SK-MEL-5 (cell line): Measurements from ENCODE around the gene PIERCE2. TPM values are rescaled to one million over a fixed set of nuclear protein-coding genes. Genes with fewer than 3 reads are reported as not detected.
"Not testable (repeated sequence)": the region's sequence is repeated elsewhere in the genome, so short reads cannot be mapped to it uniquely, and the experiment has no call there.

Source experiments
- DNase-seq: peaks from one replicate; pipeline ENCODE4 v3.0.0-alpha.2; 2016; ENCODE audit warnings: low read depth, low spot score
- in situ Hi-C: cut with HindIII; loops from 2 replicates; pipeline ENCODE4 v1.10.0; 2016; ENCODE audit warnings: low sequenced_read_pairs, high pct_unique_total_duplicates, low pct_unique_long_range_greater_than_20kb
- total RNA-seq: library from RNA; depleted of rRNA; stranded (reverse); fragments of >200 nt; shearing (Covaris generic); gene quantifications from 2 replicates; pipeline ENCODE4 v1.2.3, GENCODE V29; 2014; rRNA removed

The PIERCE2 gene
- total RNA-seq, 1 experiment from 2014 or later = 4.1 TPM

DNA sequence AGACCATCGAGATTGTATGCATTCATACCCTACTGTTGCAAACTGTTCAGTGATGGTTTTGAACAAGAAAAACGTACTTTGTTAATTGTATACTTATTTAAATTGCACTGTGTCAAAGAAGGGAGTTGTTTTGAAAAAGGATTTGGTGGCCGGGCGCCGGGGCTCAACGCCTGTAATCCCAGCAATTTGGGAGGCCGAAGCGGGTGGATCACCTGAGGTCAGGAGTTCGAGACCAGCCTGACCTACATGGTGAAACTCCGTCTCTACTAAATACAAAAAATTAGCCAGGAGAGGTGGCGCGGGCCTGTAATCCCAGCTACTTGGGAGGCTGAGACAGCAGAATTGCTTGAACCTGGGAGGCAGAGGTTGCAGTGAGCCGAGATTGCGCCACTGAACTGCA lies 681 bp downstream of the PIERCE2 start:
- in situ Hi-C loops, DNase-seq: not testable (repeated sequence)

DNA sequence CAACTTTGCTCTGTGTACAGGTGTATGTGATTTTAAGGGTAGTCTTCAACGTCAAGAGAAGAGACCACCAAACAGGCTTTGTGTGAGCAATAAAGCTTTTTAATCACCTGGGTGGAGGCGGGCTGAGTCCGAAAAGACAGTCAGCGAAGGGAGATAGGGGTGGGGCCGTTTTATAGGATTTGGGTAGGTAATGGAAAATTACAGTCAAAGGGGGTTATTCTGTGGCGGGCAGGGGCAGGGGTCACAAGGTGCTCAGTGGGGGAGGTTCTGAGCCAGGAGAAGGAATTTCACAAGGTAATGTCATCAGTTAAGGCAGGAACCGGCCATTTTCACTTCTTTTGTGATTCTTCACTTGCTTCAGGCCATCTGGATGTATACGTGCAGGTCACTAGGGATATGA lies 9.4 kb downstream of the PIERCE2 start:
- in situ Hi-C loops, DNase-seq: not testable (repeated sequence)

DNA sequence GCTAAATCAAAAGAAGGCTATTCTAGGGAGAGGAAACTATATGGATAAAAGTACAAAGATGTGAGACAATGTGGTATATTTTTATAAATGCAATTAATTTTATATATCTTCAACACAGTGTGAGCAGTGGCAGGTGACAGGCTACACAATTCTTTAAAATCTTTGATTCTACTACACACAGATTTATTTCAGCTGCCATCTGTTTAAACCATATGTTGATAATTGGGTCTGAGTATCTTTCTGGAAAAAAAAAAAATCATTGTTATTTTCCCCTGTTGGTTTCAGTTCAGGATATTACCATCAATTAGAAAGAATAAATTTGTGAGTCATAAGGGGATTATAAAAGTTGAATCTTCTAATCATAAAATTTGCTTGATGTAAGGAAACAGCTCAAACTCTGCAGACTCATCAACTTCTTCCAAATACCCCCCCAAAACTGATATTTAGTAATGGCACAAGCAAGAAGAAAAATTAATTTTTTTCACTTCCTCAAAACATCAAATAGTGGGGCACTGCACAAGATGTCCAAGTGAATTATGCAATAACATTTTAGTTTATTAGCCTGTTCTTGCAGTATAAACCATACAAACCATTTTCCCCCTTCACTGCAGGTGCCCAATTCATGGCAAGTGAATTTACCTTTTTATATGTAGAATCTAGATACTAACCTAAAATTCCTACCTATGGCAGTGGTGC lies 12.0 kb downstream of the PIERCE2 start:
- DNase-seq = no peak
- in situ Hi-C loops = no loop called here

DNA sequence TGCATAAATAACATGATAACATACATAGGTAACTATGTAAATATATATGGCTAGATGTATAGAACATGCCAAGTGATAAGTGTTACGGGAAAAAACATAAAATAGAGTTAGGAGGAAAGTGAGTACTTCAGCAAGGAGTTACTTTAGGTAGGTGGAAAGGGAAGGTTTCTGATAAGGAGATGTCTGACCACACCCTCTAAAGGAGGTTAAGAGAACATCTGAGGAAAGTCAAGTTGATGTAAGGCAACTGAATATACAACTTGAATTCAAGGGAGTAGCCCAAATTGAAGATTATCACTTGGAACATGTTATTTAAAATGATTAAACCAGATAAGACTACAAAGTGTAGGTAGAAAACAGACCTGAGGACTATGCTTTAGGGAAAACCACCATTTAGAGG lies 13.8 kb downstream of the PIERCE2 start:
- in situ Hi-C loops = no loop called here

DNA sequence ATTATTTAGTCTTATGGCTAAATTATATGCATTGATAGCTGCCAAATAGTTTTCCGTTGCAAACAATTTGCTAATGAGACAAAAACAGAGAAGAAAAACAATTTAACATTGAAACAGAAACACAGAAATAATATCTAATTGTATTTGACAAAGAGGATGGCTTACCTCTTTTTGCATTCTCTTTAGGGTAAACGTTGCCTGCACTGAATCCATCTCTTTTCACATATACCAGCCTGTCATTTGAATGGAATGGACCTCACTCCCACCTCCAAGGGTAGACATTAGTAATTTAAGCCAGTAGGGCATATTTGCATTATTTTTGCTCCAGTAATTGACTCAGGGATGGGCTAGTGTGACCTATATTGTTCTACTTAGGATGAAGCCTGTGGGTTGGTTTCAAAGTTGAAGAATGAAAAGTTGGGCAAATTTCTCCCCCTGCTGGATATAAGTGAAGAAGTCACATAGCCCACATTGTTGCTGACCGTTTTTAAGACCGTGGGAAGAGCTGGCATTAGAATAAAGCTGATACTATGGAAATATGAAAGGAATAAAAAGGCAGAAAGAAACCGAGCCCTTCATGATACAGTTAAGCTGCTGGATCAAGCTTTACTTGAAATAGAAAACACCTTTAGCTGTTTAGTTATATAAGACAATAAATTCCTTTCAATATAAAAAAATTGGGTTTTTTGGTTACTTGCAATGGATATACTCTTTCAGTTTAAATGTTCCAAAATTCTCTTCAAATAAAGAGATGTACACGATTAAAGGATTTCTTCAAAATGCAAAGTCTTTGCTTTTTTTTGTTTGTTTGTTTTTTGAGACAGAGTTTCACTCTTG lies 26.9 kb downstream of the PIERCE2 start:
- in situ Hi-C loops = no loop called here
- peak; percentile 79 for DNase-seq

More for the DNA sequence above, 13.8 kb downstream of the PIERCE2 start:
- no peak for DNase-seq

DNA sequence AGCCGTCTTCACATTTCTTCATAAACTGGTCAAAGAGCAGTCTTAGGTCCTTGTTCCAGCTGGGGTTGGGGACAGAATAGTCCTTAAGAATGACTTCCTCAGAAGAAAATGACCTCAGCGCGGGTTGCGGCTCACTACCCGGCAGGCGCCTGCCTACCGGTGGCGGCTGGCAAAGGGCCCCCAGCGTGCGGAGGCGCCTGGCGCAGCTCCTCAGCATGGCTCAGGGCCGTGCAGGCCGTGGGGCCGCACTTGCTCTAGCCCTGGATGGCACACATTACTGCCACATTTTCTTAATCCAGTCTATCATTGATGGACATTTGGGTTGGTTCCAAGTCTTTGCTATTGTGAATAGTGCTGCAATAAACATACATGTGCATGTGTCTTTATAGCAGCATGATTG lies 34.8 kb downstream of the PIERCE2 start:
- in situ Hi-C loops, DNase-seq: not testable (repeated sequence)

DNA sequence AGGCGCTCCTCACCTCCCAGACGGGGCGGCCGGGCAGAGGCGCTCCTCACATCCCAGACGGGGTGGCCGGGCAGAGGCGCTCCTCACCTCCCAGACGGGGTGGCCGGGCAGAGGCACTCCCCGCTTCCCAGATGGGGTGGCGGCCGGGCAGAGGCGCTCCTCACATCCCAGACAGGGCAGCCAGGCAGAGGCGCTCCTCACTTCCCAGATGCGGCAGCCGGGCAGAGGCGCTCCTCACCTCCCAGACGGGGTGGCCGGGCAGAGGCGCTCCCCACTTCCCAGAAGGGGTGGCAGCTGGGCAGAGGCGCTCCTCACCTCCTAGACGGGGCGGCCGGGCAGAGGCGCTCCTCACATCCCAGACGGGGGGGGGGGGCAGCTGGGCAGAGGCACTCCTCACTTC lies 37.6 kb downstream of the PIERCE2 start:
- DNase-seq, in situ Hi-C loops: not testable (repeated sequence)

DNA sequence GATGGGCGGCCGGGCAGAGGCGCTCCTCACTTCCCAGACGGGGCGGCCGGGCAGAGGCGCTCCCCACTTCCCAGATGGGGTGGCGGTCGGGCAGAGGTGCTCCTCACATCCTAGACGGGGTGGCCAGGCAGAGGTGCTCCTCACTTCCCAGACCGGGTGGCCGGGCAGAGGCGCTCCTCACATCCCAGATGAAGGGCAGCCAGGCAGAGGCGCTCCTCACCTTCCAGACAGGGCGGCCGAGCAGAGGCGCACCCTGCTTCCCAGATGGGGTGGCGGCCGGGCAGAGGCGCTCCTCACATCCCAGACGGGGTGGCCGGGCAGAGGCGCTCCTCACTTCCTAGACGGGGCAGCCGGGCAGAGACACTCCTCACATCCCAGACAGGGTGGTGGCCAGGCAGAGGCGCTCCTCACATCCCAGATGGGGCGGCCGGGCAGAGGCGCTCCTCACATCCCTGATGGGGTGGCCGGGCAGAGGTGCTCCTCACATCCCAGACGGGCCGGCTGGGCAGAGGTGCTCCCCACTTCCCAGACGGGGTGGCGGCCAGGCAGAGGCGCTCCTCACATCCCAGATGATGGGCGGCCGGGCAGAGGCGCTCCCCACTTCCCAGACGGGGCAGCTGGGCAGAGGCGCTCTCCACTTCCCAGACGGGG lies 38.2 kb downstream of the PIERCE2 start:
- DNase-seq, in situ Hi-C loops: not testable (repeated sequence)

DNA sequence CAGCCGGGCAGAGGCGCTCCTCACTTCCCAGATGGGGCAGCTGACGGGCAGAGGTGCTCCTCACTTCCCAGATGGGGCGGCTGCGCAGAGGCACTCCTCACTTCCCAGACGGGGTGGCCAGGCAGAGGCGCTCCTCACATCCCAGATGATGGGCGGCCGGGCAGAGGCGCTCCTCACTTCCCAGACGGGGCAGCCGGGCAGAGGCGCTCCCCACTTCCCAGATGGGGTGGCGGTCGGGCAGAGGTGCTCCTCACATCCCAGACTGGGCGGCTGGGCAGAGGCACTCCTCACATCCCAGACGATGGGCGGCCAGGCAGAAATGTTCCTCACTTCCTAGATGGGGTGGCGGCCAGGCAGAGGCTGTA lies 38.7 kb downstream of the PIERCE2 start:
- in situ Hi-C loops, DNase-seq: not testable (repeated sequence)

DNA sequence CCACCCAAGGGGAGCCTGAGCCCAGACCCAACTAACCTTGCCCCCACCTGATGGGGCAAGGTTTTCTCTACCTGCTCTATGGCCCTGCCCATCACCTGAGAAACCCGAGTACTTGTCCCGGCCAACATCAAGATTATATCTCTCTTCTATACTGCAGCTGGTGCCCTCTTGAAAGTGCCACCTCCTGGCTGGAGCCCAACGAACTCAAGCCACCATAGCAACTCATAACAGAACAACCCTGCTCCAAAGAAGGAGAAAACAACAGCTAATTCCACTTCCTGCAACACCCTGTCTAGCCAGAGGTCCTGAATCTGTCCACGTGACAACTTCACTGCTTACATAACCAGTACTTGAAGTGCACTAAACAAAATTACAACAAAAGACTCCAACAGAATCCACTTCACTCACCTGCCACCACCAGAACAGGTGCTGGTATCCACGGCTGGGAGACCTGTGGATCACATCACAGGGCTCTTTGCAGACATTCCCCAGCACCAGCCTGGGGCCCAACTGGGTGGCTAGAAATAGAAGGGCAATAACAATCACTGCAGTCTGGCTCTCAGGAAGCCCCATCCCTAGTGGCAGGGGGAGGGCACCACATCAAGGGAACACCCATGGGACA lies 49.2 kb downstream of the PIERCE2 start:
- DNase-seq = no peak
- in situ Hi-C loops = no loop called here

DNA sequence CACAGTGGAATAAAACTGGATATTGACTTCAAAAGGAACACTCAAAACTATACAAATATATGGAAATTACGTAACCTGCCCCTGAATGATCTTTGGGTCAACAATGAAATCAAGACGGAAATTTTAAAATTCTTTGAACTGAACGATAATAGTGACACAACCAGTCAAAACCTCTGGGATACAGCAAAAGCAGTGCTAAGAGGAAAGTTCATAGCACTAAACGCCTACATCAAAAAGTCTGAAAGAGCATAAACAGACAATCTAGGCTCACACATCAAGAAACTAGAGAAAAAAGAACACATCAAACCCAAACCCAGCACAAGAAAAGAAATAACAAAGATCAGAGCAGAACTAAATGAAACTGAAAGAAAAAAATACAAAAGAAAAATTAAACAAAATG lies 53.2 kb downstream of the PIERCE2 start:
- in situ Hi-C loops = no loop called here
- DNase-seq = no peak

DNA sequence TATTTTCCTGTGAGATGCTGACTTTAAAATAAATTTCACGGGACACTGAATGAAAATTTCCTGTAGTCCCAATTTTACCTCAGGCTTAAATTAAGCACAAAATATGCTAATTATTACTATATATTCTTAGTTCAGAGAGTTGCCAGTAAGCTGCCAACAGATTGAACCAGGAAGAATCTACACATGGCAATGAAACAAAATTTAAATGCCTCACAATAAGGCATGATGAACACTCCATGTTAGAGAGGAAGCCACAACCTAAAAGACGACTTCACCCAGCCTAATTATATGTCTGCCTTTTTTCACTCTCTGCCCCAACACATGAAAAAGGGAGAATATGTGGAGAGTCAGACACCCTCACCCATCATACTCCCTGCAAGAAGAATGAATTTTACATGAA lies 60.0 kb downstream of the PIERCE2 start:
- in situ Hi-C loops = no loop called here
- DNase-seq = no peak

Other genes starting within 250 kb of the PIERCE2 start
- 214 and 237 TPM in 2 replicates for gene RSL24D1, start 211.6 kb upstream of the PIERCE2 start, total RNA-seq
- 96.4 and 97.7 TPM in 2 replicates for gene RAB27A, start 118.7 kb upstream of the PIERCE2 start, total RNA-seq
- gene PIGBOS1, start 89.4 kb upstream of the PIERCE2 start, total RNA-seq = 17.7 and 27.7 TPM in 2 replicates
- gene PIGB, start 89.3 kb upstream of the PIERCE2 start, total RNA-seq = 24.3 and 24.6 TPM in 2 replicates
- gene CCPG1, start 136 bp upstream of the PIERCE2 start, total RNA-seq = 61.7 and 69.8 TPM in 2 replicates
- 0.37 and 1.6 TPM in 2 replicates for gene DNAAF4, start 99.7 kb downstream of the PIERCE2 start, total RNA-seq
- gene PYGO1, start 179.8 kb downstream of the PIERCE2 start, total RNA-seq = 11.8 TPM in 2 replicates